ENCODE data around the gene MARCHF7.

GRCh38 chr2:159711562-159712142, 654 bp upstream of the MARCHF7 start:
- TF ChIP-seq TEAD4 (IDR thresholded peaks at IDR 0.05; ENCODE audit: low read depth, low read length) (no peak), CTCF (IDR thresholded peaks at IDR 0.05; ENCODE audit: control extremely low read depth in 1 of 3, insufficient read depth in 1 of 3, low read depth in 1 of 3, low read length in 3 of 3) (no peak), E2F6 (IDR thresholded peaks at IDR 0.05) (no peak), PHF8 (conservative IDR thresholded peaks at IDR 0.05; ENCODE audit: low read depth, low read length) (no peak), ATF2 (IDR thresholded peaks at IDR 0.05; ENCODE audit: low read length) (no peak; the same call in 1 of the 2 replicates), EZH2 (IDR thresholded peaks at IDR 0.05; ENCODE audit: low read depth, low read length, severe bottlenecking) (no peak), HDAC2 (IDR thresholded peaks at IDR 0.05; ENCODE audit: borderline replicate concordance in 1 of 2, low read depth in 2 of 2, low read length in 2 of 2) (no peak), CREB1 (IDR thresholded peaks at IDR 0.05) (no peak), MAX (IDR thresholded peaks at IDR 0.05) (no peak), JUND (IDR thresholded peaks at IDR 0.05; ENCODE audit: low read length) (no peak), USF2 (IDR thresholded peaks at IDR 0.05; ENCODE audit: low read length) (no peak), CEBPB (IDR thresholded peaks at IDR 0.05; ENCODE audit: low read depth, low read length) (no peak), SIN3A (conservative IDR thresholded peaks at IDR 0.05 in 1 of 2, IDR thresholded peaks at IDR 0.05 in 1 of 2; ENCODE audit: low read depth in 1 of 2, low read length in 2 of 2) (no peak)

Measured in H1 (cell line).